GM21360 (cell line): ENCODE measurements around the gene ZNF550.

Experiments used
- ATAC-seq: cut with Tn5 transposase; IDR thresholded peaks from one replicate; pipeline ENCODE4 v1.9.1; 2021; ENCODE audit warnings: mild to moderate bottlenecking, moderate library complexity; ENCODE audit not compliant: unreplicated experiment

The ZNF550 gene

GRCh38 chr19:57559404-57560025 is at the start of gene ZNF550:
ZNF550 (minus strand) TSS chr19:57559863; CDS start chr19:57559682, 181 bp downstream.
- peak; percentile 93 for ATAC-seq

GRCh38 chr19:57606931-57607330 is 47.3 kb upstream of the ZNF550 start:
- no peak for ATAC-seq

GRCh38 chr19:57599761-57600383 is 40.2 kb upstream of the ZNF550 start, which contains the start of gene ZNF530:
ZNF530 (plus strand) TSS chr19:57599885; CDS start chr19:57604346, 4,461 bp downstream.
- ATAC-seq = peak; percentile 85

GRCh38 chr19:57599377-57599760 is 39.7 kb upstream of the ZNF550 start:
- peak; percentile 9 for ATAC-seq

- no peak for ATAC-seq
Measured at GRCh38 chr19:57587529-57587928, 27.9 kb upstream of the ZNF550 start.

- peak; percentile 71 for ATAC-seq
Measured at GRCh38 chr19:57583521-57584416, 24.1 kb upstream of the ZNF550 start, which contains the start of gene ZIK1. ZIK1 (plus strand) TSS chr19:57584145; CDS start chr19:57584357, 212 bp downstream.

- no peak for ATAC-seq
Measured at GRCh38 chr19:57583104-57583520, 23.4 kb upstream of the ZNF550 start.

- ATAC-seq = peak; percentile 87
Measured at GRCh38 chr19:57578487-57579205, 19.0 kb upstream of the ZNF550 start, which contains the start of gene ZNF416. ZNF416 (minus strand) TSS chr19:57578911; CDS start chr19:57578704, 207 bp downstream.

GRCh38 chr19:57576661-57577060 is 17.0 kb upstream of the ZNF550 start:
- no peak for ATAC-seq

- ATAC-seq = no peak
Measured at GRCh38 chr19:57572415-57572947, 12.8 kb upstream of the ZNF550 start.

GRCh38 chr19:57570707-57571106 is 11.0 kb upstream of the ZNF550 start:
- ATAC-seq = no peak

GRCh38 chr19:57566396-57567265 is 7.0 kb upstream of the ZNF550 start:
- no peak for ATAC-seq

- no peak for ATAC-seq
Measured at GRCh38 chr19:57563547-57563946, 3.9 kb upstream of the ZNF550 start.

GRCh38 chr19:57560049-57560491 is 407 bp upstream of the ZNF550 start:
- no peak for ATAC-seq

GRCh38 chr19:57559008-57559403 is 657 bp downstream of the ZNF550 start:
- no peak for ATAC-seq

- no peak for ATAC-seq
Measured at GRCh38 chr19:57558525-57558924, 1.1 kb downstream of the ZNF550 start.

GRCh38 chr19:57557659-57558058 is 2.0 kb downstream of the ZNF550 start:
- no peak for ATAC-seq

GRCh38 chr19:57552432-57552831 is 7.2 kb downstream of the ZNF550 start:
- ATAC-seq = no peak

- no peak for ATAC-seq
Measured at GRCh38 chr19:57546513-57546912, 13.2 kb downstream of the ZNF550 start.
